ENCODE data around the gene MCRIP1.

MCRIP1 gene

GRCh38 chr17:81833921-81834830 lies 1.1 kb upstream of the MCRIP1 start:
- peaks cover 4 to 6% of the 10 kb centered on the region in 2 experiments for H3K36me3 ChIP-seq (ENCODE audit: control insufficient read depth in 1 of 2, insufficient read depth in 2 of 2, low read depth in 1 of 2, low read length in 2 of 2)
- H4K8ac ChIP-seq (ENCODE audit: low read length) = peak overlapping the region; percentile 93
- peak overlapping the region; percentile 68 to 80 for H3K4me3 ChIP-seq (ENCODE audit: insufficient read depth in 1 of 2, low read depth in 1 of 2, low read length in 2 of 2)
- no peaks in the 10 kb centered on the region for H3K9me3 ChIP-seq (ENCODE audit: control insufficient read depth, low read length)
- H3K79me1 ChIP-seq (replicated peaks; ENCODE audit: low read length, poor library complexity, severe bottlenecking) = peaks cover 15% of the 10 kb centered on the region
- H3K9ac ChIP-seq (ENCODE audit: low read length) = peak overlapping the region; percentile 97
- H4K91ac ChIP-seq (ENCODE audit: low read length) = peak overlapping the region; percentile 99
- H2BK120ac ChIP-seq (ENCODE audit: low read depth, low read length) = peak overlapping the region; percentile 91
- H2AK5ac ChIP-seq (ENCODE audit: low read length, severe bottlenecking) = peak overlapping the region; percentile 80
- peak overlapping the region in 1 of 2 experiments; percentile 91 for H3K14ac ChIP-seq (ENCODE audit: low read length in 2 of 2)
- H3K27ac ChIP-seq (ENCODE audit: low read length, poor library complexity, severe bottlenecking) = no peak overlapping the region
- peak overlapping the region; percentile 81 for H3K4me2 ChIP-seq (ENCODE audit: low read length, poor library complexity, severe bottlenecking)
- H3K4ac ChIP-seq (ENCODE audit: low read depth in 1 of 2, low read length in 2 of 2) = peak overlapping the region; percentile 84 to 97
- no peak overlapping the region for H2BK12ac ChIP-seq (ENCODE audit: low read length in 2 of 2)
- peak overlapping the region; percentile 44 for H2BK15ac ChIP-seq (ENCODE audit: low read depth, poor library complexity, severe bottlenecking)
- no peaks in the 10 kb centered on the region for H3K27me3 ChIP-seq (ENCODE audit: control insufficient read depth in 1 of 2, insufficient read depth in 1 of 2, low read length in 2 of 2)
- H2AFZ ChIP-seq (ENCODE audit: low read depth, low read length) = peak overlapping the region; percentile 47
- H3K18ac ChIP-seq (ENCODE audit: low read depth in 1 of 2, low read length in 2 of 2) = peak overlapping the region; percentile 94 to 95
- H3K23ac ChIP-seq (ENCODE audit: low read length in 2 of 2) = peak overlapping the region in 1 of 2 experiments; percentile 80
- peaks cover 28% of the 10 kb centered on the region for H3K4me1 ChIP-seq (ENCODE audit: control insufficient read depth, insufficient read depth, low read depth, low read length)
- no peak for DNase-seq
- 90% methylated on average over 31 of the region's 31 CpGs for WGBS
- no peak overlapping the region for H2BK5ac ChIP-seq (ENCODE audit: low read depth, low read length, poor library complexity, severe bottlenecking)

- H2BK120ac ChIP-seq (ENCODE audit: low read depth, low read length) = peak overlapping the region; percentile 2
- peak overlapping the region in 1 of 2 experiments; percentile 81 for H3K23ac ChIP-seq (ENCODE audit: low read length in 2 of 2)
- no peak overlapping the region for H2AK5ac ChIP-seq (ENCODE audit: low read length, severe bottlenecking)
- H3K36me3 ChIP-seq (ENCODE audit: control insufficient read depth in 1 of 2, insufficient read depth in 2 of 2, low read depth in 1 of 2, low read length in 2 of 2) = peaks cover 4 to 11% of the 10 kb centered on the region in 2 experiments
- peak overlapping the region; percentile 58 for H3K4me2 ChIP-seq (ENCODE audit: low read length, poor library complexity, severe bottlenecking)
- WGBS = under 1% methylated on average over 36 of the region's 65 CpGs
- peak overlapping the region in 1 of 2 experiments; percentile 88 for H3K14ac ChIP-seq (ENCODE audit: low read length in 2 of 2)
- H2BK12ac ChIP-seq (ENCODE audit: low read length in 2 of 2) = peak overlapping the region in 1 of 2 experiments; percentile 40
- H3K9me3 ChIP-seq (ENCODE audit: control insufficient read depth, low read length) = no peaks in the 10 kb centered on the region
- H2AFZ ChIP-seq (ENCODE audit: low read depth, low read length) = peak overlapping the region; percentile 1
- H4K91ac ChIP-seq (ENCODE audit: low read length) = peak overlapping the region; percentile 2
- H3K4ac ChIP-seq (ENCODE audit: low read depth in 1 of 2, low read length in 2 of 2) = peak overlapping the region; percentile 29 to 75
- no peak overlapping the region for H3K27ac ChIP-seq (ENCODE audit: low read length, poor library complexity, severe bottlenecking)
- peaks cover 35% of the 10 kb centered on the region for H3K4me1 ChIP-seq (ENCODE audit: control insufficient read depth, insufficient read depth, low read depth, low read length)
- H3K27me3 ChIP-seq (ENCODE audit: control insufficient read depth in 1 of 2, insufficient read depth in 1 of 2, low read length in 2 of 2) = no peaks in the 10 kb centered on the region
- peak overlapping the region; percentile 68 to 91 for H3K4me3 ChIP-seq (ENCODE audit: insufficient read depth in 1 of 2, low read depth in 1 of 2, low read length in 2 of 2)
- peak overlapping the region; percentile 10 to 91 for H3K18ac ChIP-seq (ENCODE audit: low read depth in 1 of 2, low read length in 2 of 2)
- peaks cover 24% of the 10 kb centered on the region for H3K79me1 ChIP-seq (replicated peaks; ENCODE audit: low read length, poor library complexity, severe bottlenecking)
- DNase-seq = peak; percentile 44
- H2BK15ac ChIP-seq (ENCODE audit: low read depth, poor library complexity, severe bottlenecking) = no peak overlapping the region
- peak overlapping the region; percentile 35 for H2BK5ac ChIP-seq (ENCODE audit: low read depth, low read length, poor library complexity, severe bottlenecking)
- peak overlapping the region; percentile 8 for H4K8ac ChIP-seq (ENCODE audit: low read length)
- peak overlapping the region; percentile 92 for H3K9ac ChIP-seq (ENCODE audit: low read length)
Observed at GRCh38 chr17:81832608-81833159, 407 bp downstream of the MCRIP1 start.

- Histone ChIP-seq H3K27ac (ENCODE audit: low read length, poor library complexity, severe bottlenecking) (no peak overlapping the region), H2AK5ac (ENCODE audit: low read length, severe bottlenecking) (no peak overlapping the region), H3K4ac (ENCODE audit: low read depth in 1 of 2, low read length in 2 of 2) (peak overlapping the region; percentile 29 to 75), H2BK15ac (ENCODE audit: low read depth, poor library complexity, severe bottlenecking) (peak overlapping the region; percentile 31), H3K23ac (ENCODE audit: low read length in 2 of 2) (peak overlapping the region in 1 of 2 experiments; percentile 81), H3K18ac (ENCODE audit: low read depth in 1 of 2, low read length in 2 of 2) (peak overlapping the region; percentile 10 to 91), H3K9ac (ENCODE audit: low read length) (peak overlapping the region; percentile 92), H2BK12ac (ENCODE audit: low read length in 2 of 2) (peak overlapping the region in 1 of 2 experiments; percentile 91), H3K79me1 (replicated peaks; ENCODE audit: low read length, poor library complexity, severe bottlenecking) (peaks cover 24% of the 10 kb centered on the region), H4K8ac (ENCODE audit: low read length) (peak overlapping the region; percentile 19), H3K4me1 (ENCODE audit: control insufficient read depth, insufficient read depth, low read depth, low read length) (peaks cover 35% of the 10 kb centered on the region), H3K4me2 (ENCODE audit: low read length, poor library complexity, severe bottlenecking) (peak overlapping the region; percentile 58), H2BK5ac (ENCODE audit: low read depth, low read length, poor library complexity, severe bottlenecking) (no peak overlapping the region), H3K36me3 (ENCODE audit: control insufficient read depth in 1 of 2, insufficient read depth in 2 of 2, low read depth in 1 of 2, low read length in 2 of 2) (peaks cover 4 to 11% of the 10 kb centered on the region in 2 experiments), H2AFZ (ENCODE audit: low read depth, low read length) (peak overlapping the region; percentile 1), H3K4me3 (ENCODE audit: insufficient read depth in 1 of 2, low read depth in 1 of 2, low read length in 2 of 2) (peak overlapping the region; percentile 68 to 91), H3K27me3 (ENCODE audit: control insufficient read depth in 1 of 2, insufficient read depth in 1 of 2, low read length in 2 of 2) (no peaks in the 10 kb centered on the region), H3K14ac (ENCODE audit: low read length in 2 of 2) (peak overlapping the region in 1 of 2 experiments; percentile 88), H3K9me3 (ENCODE audit: control insufficient read depth, low read length) (no peaks in the 10 kb centered on the region), H2BK120ac (ENCODE audit: low read depth, low read length) (no peak overlapping the region), H4K91ac (ENCODE audit: low read length) (peak overlapping the region; percentile 14)
- peak; percentile 41 for DNase-seq
- 58% methylated on average over 18 of the region's 18 CpGs for WGBS
Observed at GRCh38 chr17:81831957-81832607, 1.0 kb downstream of the MCRIP1 start.
